Mesodermal cell (in vitro differentiated cells): ENCODE results near the gene TOP1.

Source experiments
- H3K27ac ChIP-seq: 2 replicates; pipeline ENCODE4 v1.7.0; 2013; ENCODE audit warnings: mild to moderate bottlenecking, low read depth, low read length, moderate library complexity; ENCODE audit not compliant: severe bottlenecking
- H3K36me3 ChIP-seq: 2 replicates; pipeline ENCODE4 v1.7.1; 2013; ENCODE audit warnings: mild to moderate bottlenecking, low read length, moderate library complexity; ENCODE audit not compliant: control insufficient read depth, insufficient read depth
- H3K4me1 ChIP-seq: one replicate; pipeline ENCODE4 v1.7.1; 2013; ENCODE audit warnings: mild to moderate bottlenecking, low read length; ENCODE audit not compliant: insufficient read depth, control insufficient read depth, poor library complexity, severe bottlenecking
- H3K4me3 ChIP-seq: 2 replicates; pipeline ENCODE4 v1.7.0; 2013; ENCODE audit warnings: low read length, control low read depth, mild to moderate bottlenecking; ENCODE audit not compliant: insufficient read depth, poor library complexity, severe bottlenecking; ENCODE audit errors: extremely low read depth
- H3K9me3 ChIP-seq: 2 replicates; pipeline ENCODE4 v1.7.1; 2013; ENCODE audit warnings: mild to moderate bottlenecking, low read length, moderate library complexity; ENCODE audit not compliant: control insufficient read depth
- WGBS, 2 experiments: methylation state at CpG; one replicate each; pipeline ENCODE4 v1.1.5; 2013; ENCODE audit warnings: missing lambda C conversion rate in 2 of 2; ENCODE audit not compliant: insufficient coverage in 2 of 2; 5-methylcytosine and 5-hydroxymethylcytosine counted together

TOP1 gene

DNA sequence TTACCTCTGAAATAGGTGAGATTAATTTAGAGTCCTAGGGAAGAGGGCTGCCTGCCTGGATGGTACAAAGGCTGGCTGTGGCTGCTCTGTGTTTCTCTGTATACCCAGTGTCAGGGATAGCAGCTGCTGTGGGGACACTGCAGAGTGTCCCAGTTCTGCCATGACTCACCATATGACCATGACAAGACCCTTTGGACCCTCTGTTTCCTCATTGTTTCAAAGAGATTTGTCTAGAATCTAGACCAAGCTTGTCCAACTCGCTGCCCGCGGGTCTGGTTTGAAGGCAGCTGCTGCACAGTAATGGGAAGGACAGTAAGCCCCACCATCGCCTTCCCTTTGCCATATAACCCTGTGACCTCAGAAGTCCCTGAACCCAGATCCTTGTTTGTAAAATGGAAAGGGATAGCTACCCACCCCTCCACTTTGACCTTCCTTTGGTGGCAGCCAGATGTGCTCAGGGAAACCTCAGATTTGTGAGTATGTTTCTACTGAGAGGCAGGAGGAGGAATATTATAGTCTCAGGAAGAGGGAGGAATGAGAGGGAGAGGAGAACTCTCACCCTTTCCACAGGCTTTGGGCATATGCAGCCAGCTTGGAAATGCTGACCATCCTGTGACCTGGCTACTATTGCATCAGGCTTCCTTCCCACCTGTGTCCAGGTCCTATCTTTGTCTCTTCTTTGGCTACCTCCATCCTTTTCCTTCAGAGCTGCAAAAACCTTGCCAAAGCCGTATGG, 122.7 kb downstream of the TOP1 start:
- Histone ChIP-seq H3K27ac (peak overlapping the region; percentile 91), H3K4me1 (peaks cover 31% of the 10 kb centered on the region), H3K9me3 (no peaks in the 10 kb centered on the region), H3K36me3 (peaks cover 55% of the 10 kb centered on the region), H3K4me3 (no peak overlapping the region)
- 96 to 100% methylated on average over 3 to 4 of the region's 5 CpGs for WGBS, 2 experiments

DNA sequence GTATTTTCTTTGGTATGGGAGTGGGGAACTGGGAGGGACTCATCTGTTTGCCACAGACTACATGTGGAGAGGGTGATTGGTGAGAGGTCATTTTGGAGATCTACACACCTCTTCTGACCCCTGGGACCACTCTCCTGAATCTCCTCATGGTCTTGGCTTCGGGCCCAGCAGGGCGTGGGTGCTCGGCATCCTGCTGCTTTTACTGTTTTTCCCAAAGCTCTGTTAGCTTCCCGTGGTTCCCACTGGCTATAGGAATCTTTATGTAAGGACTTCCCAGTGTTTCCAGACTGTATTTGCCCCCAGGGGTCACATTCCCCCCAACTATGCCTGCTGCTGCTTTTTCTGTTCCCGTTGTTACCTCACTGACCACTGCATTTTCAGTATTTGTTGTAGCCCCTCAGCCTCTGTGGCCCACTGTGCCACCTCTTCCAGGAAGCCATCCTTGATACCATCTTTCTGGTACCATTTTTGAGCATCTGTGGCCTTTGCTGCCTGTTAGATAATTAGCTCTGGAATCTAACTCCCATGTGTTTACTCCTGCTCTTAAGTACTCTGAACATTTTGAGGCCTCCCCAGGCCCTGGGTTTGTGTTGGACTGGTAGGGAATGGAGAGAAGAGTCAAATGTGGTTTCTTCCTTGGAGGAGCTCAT, 123.6 kb downstream of the TOP1 start:
- no peaks in the 10 kb centered on the region for H3K9me3 ChIP-seq
- 87 to 94% methylated on average over 5 of the region's 5 CpGs for WGBS, 2 experiments
- H3K4me3 ChIP-seq = no peak overlapping the region
- peaks cover 31% of the 10 kb centered on the region for H3K4me1 ChIP-seq
- no peak overlapping the region for H3K27ac ChIP-seq
- peaks cover 54% of the 10 kb centered on the region for H3K36me3 ChIP-seq

DNA sequence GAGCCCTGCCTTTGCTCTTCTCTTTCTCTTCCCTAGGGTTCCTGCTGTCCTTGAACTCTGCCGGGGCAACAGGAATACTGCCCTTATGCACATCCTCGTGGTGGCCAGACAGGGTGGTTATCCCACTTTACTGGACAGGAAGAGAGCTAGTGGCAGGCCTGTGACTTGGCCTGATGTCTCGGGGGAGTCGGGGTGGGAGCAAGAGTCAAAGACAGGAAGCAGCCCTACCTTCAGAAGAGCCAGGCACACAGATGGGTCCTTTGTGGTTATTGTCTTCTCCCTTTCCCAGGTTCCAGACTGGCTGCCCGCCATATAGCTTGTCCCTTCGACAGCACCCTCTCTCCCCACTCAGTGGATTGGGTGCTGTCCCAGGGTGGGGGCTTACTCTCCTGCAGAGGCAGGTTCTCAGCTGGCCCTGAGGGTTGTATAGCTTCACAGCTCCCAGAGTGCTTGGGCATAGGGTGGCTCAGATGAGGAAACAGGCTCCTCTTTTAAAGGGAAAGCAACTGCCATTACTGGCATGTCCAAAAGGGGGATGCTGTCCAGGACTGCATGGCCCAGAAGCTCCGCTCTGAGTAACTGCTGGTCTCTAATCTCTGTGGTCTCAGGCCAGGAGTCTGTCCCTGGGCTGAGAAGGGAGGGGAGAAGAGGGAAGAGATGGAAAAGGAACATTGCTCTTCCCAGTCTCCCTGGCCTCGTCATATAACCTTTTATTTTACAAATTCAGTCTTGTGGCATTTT, 126.0 kb downstream of the TOP1 start:
- Histone ChIP-seq H3K4me1 (peaks cover 31% of the 10 kb centered on the region), H3K36me3 (peaks cover 61% of the 10 kb centered on the region), H3K4me3 (no peak overlapping the region), H3K9me3 (no peaks in the 10 kb centered on the region), H3K27ac (peak overlapping the region; percentile 45)
- 79 to 92% methylated on average over 5 of the region's 8 CpGs for WGBS, 2 experiments

DNA sequence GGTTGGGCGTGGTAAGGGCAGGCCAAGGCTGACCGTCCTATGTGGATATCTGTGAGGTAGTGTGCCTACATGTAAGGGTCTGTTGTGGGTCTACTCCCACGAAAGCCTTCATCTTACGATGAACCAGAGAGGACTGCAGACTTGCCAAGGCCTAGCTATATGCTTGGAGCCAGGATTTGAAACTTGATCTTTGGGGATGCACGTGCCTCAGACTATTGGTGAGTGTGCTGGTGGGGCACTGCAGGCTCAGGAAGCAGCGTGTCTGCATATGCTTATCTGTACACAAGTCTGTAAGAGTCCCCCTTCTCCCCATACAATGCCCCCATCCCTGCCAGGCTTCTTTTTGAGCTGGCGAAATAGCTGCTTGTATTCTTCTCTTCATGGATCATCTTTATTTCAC, 126.6 kb downstream of the TOP1 start:
- Histone ChIP-seq H3K36me3 (peaks cover 68% of the 10 kb centered on the region), H3K27ac (no peak overlapping the region), H3K4me3 (no peak overlapping the region), H3K4me1 (peaks cover 25% of the 10 kb centered on the region), H3K9me3 (no peaks in the 10 kb centered on the region)
- 94 to 95% methylated on average over 2 to 6 of the region's 7 CpGs for WGBS, 2 experiments

DNA sequence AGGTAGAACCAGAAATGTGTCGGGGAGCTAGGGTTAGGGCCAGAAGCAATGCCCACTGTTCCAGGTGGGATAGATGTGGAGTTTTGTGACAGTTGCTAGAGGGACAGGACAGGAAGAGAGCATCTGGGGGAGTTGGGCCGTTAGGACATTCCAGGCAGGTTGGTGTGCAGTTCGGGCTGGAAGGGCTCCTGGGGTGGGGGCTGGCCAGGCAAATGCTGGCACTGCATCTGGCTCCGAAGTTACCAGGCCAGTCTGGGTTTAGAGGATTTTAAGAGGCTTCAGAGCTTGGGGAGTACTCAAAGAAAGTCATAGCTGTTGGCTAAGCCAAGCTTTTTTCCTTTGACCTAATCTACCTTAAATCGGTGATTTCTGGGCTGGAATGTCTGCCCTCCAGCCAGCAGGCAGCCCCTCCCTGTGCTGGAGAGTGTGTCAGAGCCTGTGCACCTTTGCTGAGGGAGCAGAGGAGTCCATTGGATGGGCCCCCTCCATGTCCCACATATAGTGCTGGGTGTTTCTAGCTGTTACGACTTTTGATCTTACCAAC, 129.5 kb downstream of the TOP1 start:
- WGBS, 2 experiments = 89 to 90% methylated on average over 5 of the region's 6 CpGs
- peaks cover 86% of the 10 kb centered on the region for H3K36me3 ChIP-seq

DNA sequence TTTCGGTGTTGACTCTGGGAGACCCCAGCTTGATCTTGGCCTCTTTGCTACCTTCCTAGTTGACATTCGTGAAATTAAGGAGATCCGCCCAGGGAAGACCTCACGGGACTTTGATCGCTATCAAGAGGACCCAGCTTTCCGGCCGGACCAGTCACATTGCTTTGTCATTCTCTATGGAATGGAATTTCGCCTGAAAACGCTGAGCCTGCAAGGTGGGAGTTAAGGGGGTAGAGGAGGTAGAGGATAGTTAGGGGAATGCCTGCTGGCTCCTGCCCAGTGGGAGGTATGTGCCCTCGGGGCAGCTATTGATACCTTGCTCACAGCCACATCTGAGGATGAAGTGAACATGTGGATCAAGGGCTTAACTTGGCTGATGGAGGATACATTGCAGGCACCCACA, 130.9 kb downstream of the TOP1 start:
- peaks cover 88% of the 10 kb centered on the region for H3K36me3 ChIP-seq
- H3K9me3 ChIP-seq = no peaks in the 10 kb centered on the region
- H3K4me1 ChIP-seq = peaks cover 5% of the 10 kb centered on the region
- WGBS, 2 experiments = 93 to 96% methylated on average over 10 of the region's 10 CpGs
- H3K27ac ChIP-seq = no peak overlapping the region
- H3K4me3 ChIP-seq = no peak overlapping the region

More for the DNA sequence above, 129.5 kb downstream of the TOP1 start:
- H3K9me3 ChIP-seq = no peaks in the 10 kb centered on the region
- H3K4me1 ChIP-seq = peaks cover 15% of the 10 kb centered on the region
- no peak overlapping the region for H3K27ac ChIP-seq
- H3K4me3 ChIP-seq = no peak overlapping the region

DNA sequence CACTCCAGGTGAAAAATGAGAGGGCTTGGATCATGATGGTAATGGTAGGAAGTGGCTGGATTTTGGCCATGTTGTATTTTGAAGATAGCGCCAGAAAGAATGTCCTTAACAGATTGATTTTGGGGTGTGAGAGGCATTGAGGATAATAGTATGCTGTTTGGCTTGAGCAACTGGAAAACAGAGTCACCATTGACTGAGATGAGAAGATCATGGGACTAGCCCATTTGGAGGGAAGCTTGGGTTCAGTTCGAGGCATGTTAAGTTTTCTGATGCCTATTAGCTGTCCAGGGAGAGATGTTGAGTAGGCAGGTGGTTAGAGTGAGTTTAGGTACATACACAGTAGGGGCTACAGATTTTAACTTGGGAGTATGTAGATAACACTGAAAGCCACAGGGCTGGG, 132.1 kb downstream of the TOP1 start:
- Histone ChIP-seq H3K27ac (no peak overlapping the region), H3K4me3 (no peak overlapping the region), H3K4me1 (peaks cover 5% of the 10 kb centered on the region), H3K36me3 (peaks cover 95% of the 10 kb centered on the region), H3K9me3 (no peaks in the 10 kb centered on the region)
- 88 to 95% methylated on average over 2 of the region's 2 CpGs for whole genome bisulfite sequencing, 2 experiments

DNA sequence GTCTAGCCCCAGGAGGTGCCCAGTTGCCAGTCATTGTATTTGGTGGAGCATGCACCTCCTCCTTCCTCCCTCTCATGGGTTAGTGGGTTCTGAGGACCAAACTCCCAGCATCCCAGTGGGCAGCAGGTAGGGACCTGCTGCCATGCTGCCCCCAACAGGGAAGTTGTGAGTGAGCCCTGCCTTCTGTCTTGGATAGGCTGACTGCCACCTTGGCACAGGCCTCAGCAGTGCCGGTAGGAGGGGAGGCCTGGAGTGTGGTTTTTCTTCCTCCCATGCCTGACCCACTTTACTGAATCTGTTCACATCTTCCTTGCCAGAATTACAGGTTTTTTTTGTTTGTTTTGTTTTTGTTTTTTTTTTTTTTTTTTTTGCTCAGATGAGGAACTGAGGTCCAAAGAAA, 133.3 kb downstream of the TOP1 start:
- no peak overlapping the region for H3K27ac ChIP-seq
- H3K9me3 ChIP-seq = no peaks in the 10 kb centered on the region
- no peak overlapping the region for H3K4me3 ChIP-seq
- no CpG with 5 or more reads among the region's 1 CpG for WGBS, 2 experiments
- peaks cover 5% of the 10 kb centered on the region for H3K4me1 ChIP-seq
- H3K36me3 ChIP-seq = peaks cover 95% of the 10 kb centered on the region

DNA sequence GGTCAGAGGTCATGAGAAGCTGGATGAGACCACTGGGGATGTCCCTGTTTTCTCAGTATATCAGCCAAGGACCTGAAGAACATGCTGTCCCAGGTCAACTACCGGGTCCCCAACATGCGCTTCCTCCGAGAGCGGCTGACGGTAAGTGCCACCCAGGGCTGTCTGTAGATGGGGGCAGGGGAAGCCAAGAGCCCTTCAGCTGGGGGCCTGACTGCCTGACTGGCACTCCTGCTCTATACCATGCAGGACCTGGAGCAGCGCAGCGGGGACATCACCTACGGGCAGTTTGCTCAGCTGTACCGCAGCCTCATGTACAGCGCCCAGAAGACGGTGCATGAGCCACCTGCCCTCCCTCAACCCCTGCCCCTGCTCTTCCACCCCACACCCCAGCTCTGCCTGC, 133.8 kb downstream of the TOP1 start:
- H3K4me1 ChIP-seq = peaks cover 3% of the 10 kb centered on the region
- H3K9me3 ChIP-seq = no peaks in the 10 kb centered on the region
- 92 to 96% methylated on average over 11 of the region's 11 CpGs for WGBS, 2 experiments
- H3K4me3 ChIP-seq = no peak overlapping the region
- H3K27ac ChIP-seq = no peak overlapping the region
- peaks cover 98% of the 10 kb centered on the region for H3K36me3 ChIP-seq

DNA sequence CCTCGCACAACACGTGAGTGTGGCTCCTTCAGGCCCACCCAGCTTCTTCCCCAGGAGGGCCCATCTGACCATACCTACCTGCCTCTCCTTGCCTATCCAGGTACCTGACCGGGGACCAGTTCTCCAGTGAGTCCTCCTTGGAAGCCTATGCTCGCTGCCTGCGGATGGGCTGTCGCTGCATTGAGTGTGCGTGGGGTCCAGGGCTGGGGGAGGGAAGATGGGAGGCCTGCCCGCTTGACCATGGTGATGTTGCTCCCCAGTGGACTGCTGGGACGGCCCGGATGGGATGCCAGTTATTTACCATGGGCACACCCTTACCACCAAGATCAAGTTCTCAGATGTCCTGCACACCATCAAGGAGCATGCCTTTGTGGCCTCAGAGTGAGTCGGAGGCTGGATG, 135.2 kb downstream of the TOP1 start:
- H3K36me3 ChIP-seq = peaks cover 100% of the 10 kb centered on the region
- H3K9me3 ChIP-seq = no peaks in the 10 kb centered on the region
- no peaks in the 10 kb centered on the region for H3K4me1 ChIP-seq
- no peak overlapping the region for H3K4me3 ChIP-seq
- no peak overlapping the region for H3K27ac ChIP-seq
- WGBS, 2 experiments = 96 to 99% methylated on average over 9 to 10 of the region's 11 CpGs
